ENCODE measurements around the gene IL1RAPL2.

Gene IL1RAPL2

DNA sequence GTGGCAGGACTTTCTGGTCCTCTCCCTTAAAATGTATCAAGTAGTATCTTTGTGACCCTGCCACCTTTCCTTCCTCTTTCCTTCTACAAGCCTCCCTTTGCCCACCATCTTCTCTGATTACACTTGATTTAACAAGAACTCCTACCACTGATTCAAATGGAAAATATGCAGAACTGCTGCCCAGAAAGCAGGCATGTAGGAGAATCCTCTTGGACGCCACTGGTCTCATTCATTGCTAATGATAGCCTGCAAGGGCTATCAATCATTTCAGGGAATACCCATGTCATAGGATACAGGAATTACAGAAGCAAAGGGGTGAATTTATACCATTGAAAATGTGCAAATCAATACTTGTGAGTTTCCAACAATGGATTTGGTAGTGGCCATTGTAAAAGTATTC lies 961.8 kb downstream of the IL1RAPL2 start:
- no peaks in the 10 kb centered on the region for H3K9me3 ChIP-seq (ENCODE audit: control insufficient read depth, insufficient read depth, low read length)
- no peaks in the 10 kb centered on the region for H3K9me2 ChIP-seq (replicated peaks; ENCODE audit: control insufficient read depth, low read length)
- TF ChIP-seq, protein P1, sequence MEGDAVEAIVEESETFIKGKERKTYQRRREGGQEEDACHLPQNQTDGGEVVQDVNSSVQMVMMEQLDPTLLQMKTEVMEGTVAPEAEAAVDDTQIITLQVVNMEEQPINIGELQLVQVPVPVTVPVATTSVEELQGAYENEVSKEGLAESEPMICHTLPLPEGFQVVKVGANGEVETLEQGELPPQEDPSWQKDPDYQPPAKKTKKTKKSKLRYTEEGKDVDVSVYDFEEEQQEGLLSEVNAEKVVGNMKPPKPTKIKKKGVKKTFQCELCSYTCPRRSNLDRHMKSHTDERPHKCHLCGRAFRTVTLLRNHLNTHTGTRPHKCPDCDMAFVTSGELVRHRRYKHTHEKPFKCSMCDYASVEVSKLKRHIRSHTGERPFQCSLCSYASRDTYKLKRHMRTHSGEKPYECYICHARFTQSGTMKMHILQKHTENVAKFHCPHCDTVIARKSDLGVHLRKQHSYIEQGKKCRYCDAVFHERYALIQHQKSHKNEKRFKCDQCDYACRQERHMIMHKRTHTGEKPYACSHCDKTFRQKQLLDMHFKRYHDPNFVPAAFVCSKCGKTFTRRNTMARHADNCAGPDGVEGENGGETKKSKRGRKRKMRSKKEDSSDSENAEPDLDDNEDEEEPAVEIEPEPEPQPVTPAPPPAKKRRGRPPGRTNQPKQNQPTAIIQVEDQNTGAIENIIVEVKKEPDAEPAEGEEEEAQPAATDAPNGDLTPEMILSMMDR (IDR thresholded peaks at IDR 0.05; ENCODE audit: low read depth, low read length, poor library complexity, severe bottlenecking): no peak
- no peak for TF ChIP-seq EZH2phosphoT487 (IDR thresholded peaks at IDR 0.05; ENCODE audit: borderline replicate concordance, low read length)

DNA sequence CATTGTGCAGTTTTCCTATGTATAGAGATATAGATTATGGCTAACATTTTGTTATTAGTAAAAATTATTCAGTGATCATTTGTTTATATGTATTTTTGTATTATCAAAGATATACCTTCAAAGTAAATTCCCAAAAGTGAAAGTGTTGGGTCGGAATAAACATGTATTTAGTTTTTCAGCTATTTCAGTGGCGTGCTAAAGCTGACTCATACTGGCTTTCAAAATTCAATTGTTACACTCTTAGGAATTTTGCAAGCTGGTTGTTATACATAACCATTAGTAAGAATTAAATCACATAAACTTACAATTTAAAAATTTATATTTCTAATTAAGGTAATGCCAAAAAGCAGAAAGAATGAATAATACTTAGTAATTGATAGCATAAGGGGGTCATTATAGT lies 968.0 kb downstream of the IL1RAPL2 start:
- Histone ChIP-seq H3K9me2 (replicated peaks; ENCODE audit: control insufficient read depth, low read length) (no peaks in the 10 kb centered on the region), H3K36me3 (ENCODE audit: control insufficient read depth, low read length) (no peaks in the 10 kb centered on the region), H3K27ac (ENCODE audit: low read depth, low read length) (no peak overlapping the region), H3F3A (ENCODE audit: control insufficient read depth, insufficient read depth) (no peaks in the 10 kb centered on the region), H3K9me3 (ENCODE audit: control insufficient read depth, insufficient read depth, low read length) (no peaks in the 10 kb centered on the region), H3K27me3 (ENCODE audit: control insufficient read depth, low read length) (no peaks in the 10 kb centered on the region), H4K20me1 (ENCODE audit: control insufficient read depth, insufficient read depth, low read depth, low read length) (no peaks in the 10 kb centered on the region), H3K79me2 (ENCODE audit: control insufficient read depth, low read length) (no peaks in the 10 kb centered on the region), H3K4me1 (ENCODE audit: control insufficient read depth, low read length) (no peaks in the 10 kb centered on the region), H3K4me2 (ENCODE audit: low read length) (no peak overlapping the region), H3K4me3 (ENCODE audit: low read length) (no peak overlapping the region)
- TF ChIP-seq EZH2phosphoT487 (IDR thresholded peaks at IDR 0.05; ENCODE audit: borderline replicate concordance, low read length): no peak
- TF ChIP-seq, protein P1 (IDR thresholded peaks at IDR 0.05; ENCODE audit: low read depth, low read length, poor library complexity, severe bottlenecking): no peak

More for the DNA sequence above, 961.8 kb downstream of the IL1RAPL2 start:
- no peaks in the 10 kb centered on the region for H3K27me3 ChIP-seq (ENCODE audit: control insufficient read depth, low read length)
- no peaks in the 10 kb centered on the region for H4K20me1 ChIP-seq (ENCODE audit: control insufficient read depth, insufficient read depth, low read depth, low read length)
- H3K4me2 ChIP-seq (ENCODE audit: low read length): no peak overlapping the region
- H3K4me1 ChIP-seq (ENCODE audit: control insufficient read depth, low read length): no peaks in the 10 kb centered on the region
- no peaks in the 10 kb centered on the region for H3F3A ChIP-seq (ENCODE audit: control insufficient read depth, insufficient read depth)
- no peak overlapping the region for H3K27ac ChIP-seq (ENCODE audit: low read depth, low read length)
- H3K4me3 ChIP-seq (ENCODE audit: low read length): no peak overlapping the region
- no peaks in the 10 kb centered on the region for H3K79me2 ChIP-seq (ENCODE audit: control insufficient read depth, low read length)
- no peaks in the 10 kb centered on the region for H3K36me3 ChIP-seq (ENCODE audit: control insufficient read depth, low read length)

DNA sequence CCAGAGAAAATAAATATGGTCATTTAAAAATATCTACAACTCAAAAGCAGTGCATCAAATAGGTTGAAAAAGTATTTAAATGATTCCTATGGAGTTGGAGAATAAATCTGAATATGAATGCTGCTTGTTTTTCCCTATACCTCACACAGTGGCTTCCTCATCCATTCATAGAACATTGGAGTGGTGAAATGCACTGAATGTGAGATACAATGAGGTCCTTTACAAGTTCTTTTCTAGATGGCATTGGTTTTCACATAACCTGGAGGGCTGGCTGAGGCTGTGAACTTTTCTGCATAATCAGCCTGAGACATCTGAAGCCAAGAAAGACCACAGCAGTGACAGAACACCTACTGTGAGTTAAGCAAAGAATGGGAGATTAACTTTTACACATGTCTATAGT lies 977.3 kb downstream of the IL1RAPL2 start:
- Histone ChIP-seq H3K4me2 (ENCODE audit: low read length) (no peak overlapping the region), H3K4me3 (ENCODE audit: low read length) (no peak overlapping the region), H3K27ac (ENCODE audit: low read depth, low read length) (no peak overlapping the region), H3K9me3 (ENCODE audit: control insufficient read depth, insufficient read depth, low read length) (no peaks in the 10 kb centered on the region), H3K79me2 (ENCODE audit: control insufficient read depth, low read length) (no peaks in the 10 kb centered on the region), H3K27me3 (ENCODE audit: control insufficient read depth, low read length) (no peaks in the 10 kb centered on the region), H3F3A (ENCODE audit: control insufficient read depth, insufficient read depth) (no peaks in the 10 kb centered on the region), H3K4me1 (ENCODE audit: control insufficient read depth, low read length) (no peaks in the 10 kb centered on the region), H4K20me1 (ENCODE audit: control insufficient read depth, insufficient read depth, low read depth, low read length) (no peaks in the 10 kb centered on the region), H3K9me2 (replicated peaks; ENCODE audit: control insufficient read depth, low read length) (no peaks in the 10 kb centered on the region), H3K36me3 (ENCODE audit: control insufficient read depth, low read length) (no peaks in the 10 kb centered on the region)
- no peak for TF ChIP-seq EZH2phosphoT487 (IDR thresholded peaks at IDR 0.05; ENCODE audit: borderline replicate concordance, low read length)
- TF ChIP-seq, protein P1 (IDR thresholded peaks at IDR 0.05; ENCODE audit: low read depth, low read length, poor library complexity, severe bottlenecking): no peak

All from DOHH2 (cell line).